Astrocyte of the cerebellum (primary cell): Measurements from ENCODE around the gene SNX13.
"Not testable (repeated sequence)": the region's sequence is repeated elsewhere in the genome, so short reads cannot be mapped to it uniquely, and the experiment has no call there.

Experiments used
- DNase-seq: peaks from one replicate; pipeline ENCODE4 v3.0.0-alpha.2; 2011; ENCODE audit warnings: low read depth
- H3K4me3 ChIP-seq: 2 replicates; pipeline ENCODE4 v1.5.1; 2011; ENCODE audit warnings: mild to moderate bottlenecking, low read depth, low read length, moderate library complexity
- in situ Hi-C: cut with HindIII; loops from 2 replicates; pipeline ENCODE4 v1.10.0; 2017; ENCODE audit warnings: low sequenced_read_pairs
- TF ChIP-seq, protein P1 (sequence below): IDR thresholded peaks from 2 replicates; pipeline ENCODE4 v1.5.1; 2012; ENCODE audit warnings: low read length, low read depth, moderate library complexity, mild to moderate bottlenecking; ENCODE audit errors: missing control alignments

The SNX13 gene

DNA sequence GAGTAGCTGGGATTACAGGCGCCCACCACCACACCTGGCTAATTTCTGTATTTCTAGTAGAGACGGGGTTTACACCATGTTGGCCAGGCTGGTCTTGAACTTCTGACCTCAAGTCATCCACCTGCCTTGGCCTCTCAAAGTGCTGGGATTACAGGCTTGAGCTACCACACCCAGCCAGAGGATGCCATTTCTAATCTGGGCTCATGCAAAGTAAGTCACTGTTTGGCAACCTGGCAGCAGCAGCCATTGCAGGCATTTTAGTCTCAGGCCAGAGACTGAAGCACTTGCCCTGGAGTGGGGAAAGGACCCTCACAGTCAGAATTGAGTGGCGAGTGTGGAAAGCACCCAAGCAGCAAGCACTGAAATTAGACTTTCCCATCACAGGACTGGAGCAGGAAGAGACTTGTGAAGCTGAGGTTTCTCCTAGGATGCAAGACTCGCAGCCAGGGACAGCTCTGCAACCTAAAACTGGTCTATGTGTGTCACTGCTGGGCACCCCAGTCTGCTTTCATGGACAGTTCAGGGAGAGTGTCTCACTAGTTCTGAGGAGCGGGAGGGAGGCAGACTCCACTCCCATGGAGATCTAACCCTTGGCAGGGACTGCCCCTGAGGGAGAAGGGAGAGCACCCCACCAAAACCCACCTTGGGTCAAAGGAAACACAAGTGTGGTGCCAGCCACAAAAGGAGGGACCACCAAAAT lies 27.6 kb downstream of the SNX13 start:
- no peak for DNase-seq
- in situ Hi-C loops: no loop called here
- TF ChIP-seq, protein P1, sequence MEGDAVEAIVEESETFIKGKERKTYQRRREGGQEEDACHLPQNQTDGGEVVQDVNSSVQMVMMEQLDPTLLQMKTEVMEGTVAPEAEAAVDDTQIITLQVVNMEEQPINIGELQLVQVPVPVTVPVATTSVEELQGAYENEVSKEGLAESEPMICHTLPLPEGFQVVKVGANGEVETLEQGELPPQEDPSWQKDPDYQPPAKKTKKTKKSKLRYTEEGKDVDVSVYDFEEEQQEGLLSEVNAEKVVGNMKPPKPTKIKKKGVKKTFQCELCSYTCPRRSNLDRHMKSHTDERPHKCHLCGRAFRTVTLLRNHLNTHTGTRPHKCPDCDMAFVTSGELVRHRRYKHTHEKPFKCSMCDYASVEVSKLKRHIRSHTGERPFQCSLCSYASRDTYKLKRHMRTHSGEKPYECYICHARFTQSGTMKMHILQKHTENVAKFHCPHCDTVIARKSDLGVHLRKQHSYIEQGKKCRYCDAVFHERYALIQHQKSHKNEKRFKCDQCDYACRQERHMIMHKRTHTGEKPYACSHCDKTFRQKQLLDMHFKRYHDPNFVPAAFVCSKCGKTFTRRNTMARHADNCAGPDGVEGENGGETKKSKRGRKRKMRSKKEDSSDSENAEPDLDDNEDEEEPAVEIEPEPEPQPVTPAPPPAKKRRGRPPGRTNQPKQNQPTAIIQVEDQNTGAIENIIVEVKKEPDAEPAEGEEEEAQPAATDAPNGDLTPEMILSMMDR: no peak
- no peak overlapping the region for H3K4me3 ChIP-seq

DNA sequence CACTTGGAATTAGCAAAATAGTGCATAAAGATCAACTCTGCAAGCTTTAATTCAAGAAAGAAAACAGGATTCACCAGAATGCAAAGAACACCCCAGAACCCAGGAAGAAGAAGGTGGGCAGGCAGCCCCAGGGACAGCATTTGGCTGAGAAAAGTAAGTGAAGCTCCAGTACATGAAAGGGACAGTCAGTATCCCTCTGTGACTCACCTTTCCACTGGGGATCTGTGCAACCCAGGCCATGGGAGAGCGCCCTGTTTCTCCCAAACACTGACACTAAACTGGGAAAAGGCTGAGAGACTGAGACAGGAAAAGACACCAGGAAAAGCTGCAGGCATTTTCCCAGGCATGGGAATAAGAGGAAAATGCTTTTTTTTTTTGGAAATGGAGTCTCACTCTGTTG lies 28.2 kb downstream of the SNX13 start:
- TF ChIP-seq, protein P1: no peak
- no peak for DNase-seq
- H3K4me3 ChIP-seq: no peak overlapping the region
- in situ Hi-C loops: no loop called here

DNA sequence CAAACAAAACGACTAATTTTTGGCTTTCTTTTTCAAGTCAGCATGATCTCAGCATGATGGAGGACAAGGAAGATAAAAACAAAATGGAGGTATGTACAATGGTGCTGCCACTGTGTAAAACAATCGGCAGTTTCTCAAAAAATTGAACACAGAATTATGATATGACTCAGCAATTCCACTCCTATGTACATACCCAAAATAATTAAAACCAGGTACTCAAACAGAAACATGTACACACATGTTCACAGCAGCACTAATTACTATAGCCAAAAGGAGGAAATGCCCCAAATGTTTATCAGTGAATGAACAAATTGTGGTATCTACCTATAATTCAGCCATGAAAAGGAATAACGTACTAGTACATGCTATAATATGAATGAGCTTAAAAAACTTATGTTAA lies 29.9 kb downstream of the SNX13 start:
- H3K4me3 ChIP-seq: no peak overlapping the region
- in situ Hi-C loops: no loop called here
- no peak for DNase-seq
- TF ChIP-seq, protein P1: no peak

DNA sequence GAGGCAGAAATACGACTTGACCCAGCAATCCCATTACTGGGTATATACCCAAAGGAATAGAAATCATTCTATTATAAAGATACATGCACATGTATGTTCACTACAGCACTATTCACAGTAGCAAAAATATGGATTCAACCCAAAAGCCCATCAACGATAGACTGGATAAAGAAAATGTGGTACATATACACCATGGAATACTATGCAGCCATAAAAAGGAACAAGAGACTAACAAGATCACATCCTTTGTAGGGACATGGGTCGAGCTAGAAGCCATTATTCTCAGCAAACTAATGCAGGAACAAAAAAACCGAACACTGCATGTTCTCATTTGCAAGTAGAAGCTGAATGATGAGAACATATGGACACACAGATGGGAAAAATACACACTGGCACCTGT lies 31.0 kb downstream of the SNX13 start:
- DNase-seq, H3K4me3 ChIP-seq, in situ Hi-C loops: not testable (repeated sequence)

DNA sequence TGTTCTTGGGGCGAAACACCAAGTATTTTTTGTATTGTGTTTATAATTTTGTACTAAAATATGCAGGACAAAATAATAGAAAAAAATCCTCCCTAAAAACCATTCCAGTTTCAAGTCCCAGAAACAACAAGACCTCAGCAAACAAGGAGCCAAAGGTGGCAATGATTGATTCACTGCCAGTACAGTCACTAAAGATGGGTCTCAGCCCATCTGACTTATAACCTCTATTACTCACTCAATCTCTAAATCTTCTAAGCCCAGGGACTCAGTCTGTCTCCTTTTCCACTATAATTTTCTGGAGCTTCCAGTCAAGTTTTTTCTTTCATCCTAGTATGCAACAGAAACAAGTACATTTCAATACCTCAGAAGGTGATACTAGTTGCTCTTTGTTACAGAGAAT lies 33.3 kb downstream of the SNX13 start:
- DNase-seq: no peak
- in situ Hi-C loops: no loop called here
- no peak overlapping the region for H3K4me3 ChIP-seq
- TF ChIP-seq, protein P1: no peak

DNA sequence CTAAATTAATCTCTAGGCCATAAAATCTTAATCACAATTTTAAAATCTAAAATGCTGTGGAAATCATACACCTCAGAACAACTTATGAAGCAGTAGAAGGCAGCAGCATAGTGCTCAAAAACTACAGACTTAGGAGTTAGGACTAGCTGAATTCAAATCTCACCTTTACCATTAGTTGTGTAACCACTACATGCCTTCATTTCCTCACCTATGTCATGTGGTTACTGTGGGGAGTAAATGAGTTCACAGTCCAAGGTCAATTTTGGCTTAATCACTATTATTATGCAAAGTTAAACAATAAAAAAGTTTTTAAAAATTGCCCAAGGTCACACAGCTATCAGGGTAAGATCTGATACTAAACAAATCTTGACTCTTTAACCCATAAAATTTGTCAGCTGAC lies 37.0 kb downstream of the SNX13 start:
- no peak for DNase-seq
- TF ChIP-seq, protein P1: no peak
- H3K4me3 ChIP-seq: no peak overlapping the region
- in situ Hi-C loops: no loop called here

DNA sequence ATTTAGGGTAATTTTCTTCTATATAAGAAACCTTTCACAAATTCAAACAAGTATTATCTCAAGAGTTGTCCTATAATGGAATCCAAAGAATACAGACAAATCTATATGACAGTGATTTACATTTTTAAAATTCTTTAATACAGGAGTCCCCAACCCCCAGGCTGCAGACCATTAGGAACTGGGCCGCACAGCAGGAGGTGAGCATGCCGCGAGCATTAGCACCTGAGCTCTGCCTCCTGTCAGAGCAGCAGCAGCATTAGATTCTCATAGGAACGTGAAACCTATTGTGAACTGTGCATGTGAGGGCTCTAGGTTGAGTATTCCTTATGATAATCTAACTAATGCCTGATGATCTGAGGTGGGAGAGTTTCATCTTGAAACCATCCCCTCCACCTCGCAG lies 37.7 kb downstream of the SNX13 start:
- in situ Hi-C loops: no loop called here
- TF ChIP-seq, protein P1: no peak

More for the DNA sequence above, 37.7 kb downstream of the SNX13 start:
- DNase-seq: no peak
- H3K4me3 ChIP-seq: no peak overlapping the region
